KMS-11 (cell line): ENCODE data around the gene SIGLEC12.

Experiments
- H2AFZ ChIP-seq: fragments of 200-600 bp; sonication (generic); 2 replicates; pipeline ENCODE4 v1.6.1; 2016; ENCODE audit warnings: antibody characterized with exemption, mixed run types, low read depth
- H3K27ac ChIP-seq: fragments of 200-600 bp; sonication (generic); 2 replicates; pipeline ENCODE4 v1.6.1; 2016; ENCODE audit warnings: mild to moderate bottlenecking, mixed run types
- H3K27me3 ChIP-seq: fragments of 200-600 bp; sonication (generic); 2 replicates; pipeline ENCODE4 v1.6.1; 2017; ENCODE audit warnings: mild to moderate bottlenecking, low read depth, mixed run types, moderate library complexity; ENCODE audit not compliant: insufficient read depth
- H3K36me3 ChIP-seq: fragments of 200-600 bp; sonication (generic); 2 replicates; pipeline ENCODE4 v1.6.1; 2017; ENCODE audit warnings: mild to moderate bottlenecking, mixed run types; ENCODE audit not compliant: insufficient read depth
- H3K4me1 ChIP-seq: fragments of 200-600 bp; sonication (generic); 2 replicates; pipeline ENCODE4 v1.6.1; 2016; ENCODE audit warnings: mild to moderate bottlenecking, low read depth, mixed run types; ENCODE audit not compliant: poor library complexity, severe bottlenecking
- H3K4me2 ChIP-seq: fragments of 200-600 bp; sonication (generic); 2 replicates; pipeline ENCODE4 v1.7.0; 2016; ENCODE audit warnings: mild to moderate bottlenecking, mixed run types
- H3K4me3 ChIP-seq: fragments of 200-600 bp; sonication (generic); IDR thresholded peaks from 2 replicates; pipeline ENCODE4 v1.6.1; 2017; ENCODE audit warnings: low read depth, low read length, mixed read lengths; ENCODE audit not compliant: insufficient read depth
- H3K79me2 ChIP-seq: fragments of 200-600 bp; sonication (generic); 2 replicates; pipeline ENCODE4 v1.6.1; 2016; ENCODE audit warnings: low read depth, mixed run types; ENCODE audit not compliant: insufficient read depth
- H3K9ac ChIP-seq: fragments of 200-600 bp; sonication (generic); 2 replicates; pipeline ENCODE4 v1.6.1; 2016; ENCODE audit warnings: mild to moderate bottlenecking, mixed run types
- H4K20me1 ChIP-seq: fragments of 200-600 bp; sonication (generic); 2 replicates; pipeline ENCODE4 v1.6.1; 2016; ENCODE audit warnings: mild to moderate bottlenecking, mixed run types; ENCODE audit not compliant: insufficient read depth
- TF ChIP-seq, protein P1 (sequence below): fragments of 200-600 bp; sonication (generic); conservative IDR thresholded peaks from 2 replicates; pipeline ENCODE4 v1.6.1; 2017; ENCODE audit warnings: low read depth, mild to moderate bottlenecking, antibody characterized with exemption, low read length, moderate library complexity, mixed read lengths

Gene SIGLEC12

DNA sequence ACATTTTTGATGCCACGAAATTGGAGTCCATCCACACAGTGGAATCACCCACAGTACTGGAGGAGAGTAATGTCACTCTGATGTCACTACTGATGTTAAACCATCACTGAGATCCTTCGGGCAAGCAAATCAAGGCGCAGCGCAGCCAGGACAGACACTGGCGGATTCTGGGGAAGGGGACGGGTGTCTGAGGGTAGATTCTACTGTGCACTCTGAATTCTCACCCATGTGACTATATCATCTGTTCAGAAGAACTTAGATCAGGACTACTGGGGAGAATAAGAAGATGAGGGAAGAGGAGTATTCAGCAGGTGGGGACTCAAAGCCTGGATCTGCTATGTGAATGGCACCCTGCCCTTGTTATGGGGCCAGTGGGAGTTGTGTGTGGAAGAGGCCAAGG is 42.4 kb upstream of the SIGLEC12 start:
- TF ChIP-seq, protein P1, sequence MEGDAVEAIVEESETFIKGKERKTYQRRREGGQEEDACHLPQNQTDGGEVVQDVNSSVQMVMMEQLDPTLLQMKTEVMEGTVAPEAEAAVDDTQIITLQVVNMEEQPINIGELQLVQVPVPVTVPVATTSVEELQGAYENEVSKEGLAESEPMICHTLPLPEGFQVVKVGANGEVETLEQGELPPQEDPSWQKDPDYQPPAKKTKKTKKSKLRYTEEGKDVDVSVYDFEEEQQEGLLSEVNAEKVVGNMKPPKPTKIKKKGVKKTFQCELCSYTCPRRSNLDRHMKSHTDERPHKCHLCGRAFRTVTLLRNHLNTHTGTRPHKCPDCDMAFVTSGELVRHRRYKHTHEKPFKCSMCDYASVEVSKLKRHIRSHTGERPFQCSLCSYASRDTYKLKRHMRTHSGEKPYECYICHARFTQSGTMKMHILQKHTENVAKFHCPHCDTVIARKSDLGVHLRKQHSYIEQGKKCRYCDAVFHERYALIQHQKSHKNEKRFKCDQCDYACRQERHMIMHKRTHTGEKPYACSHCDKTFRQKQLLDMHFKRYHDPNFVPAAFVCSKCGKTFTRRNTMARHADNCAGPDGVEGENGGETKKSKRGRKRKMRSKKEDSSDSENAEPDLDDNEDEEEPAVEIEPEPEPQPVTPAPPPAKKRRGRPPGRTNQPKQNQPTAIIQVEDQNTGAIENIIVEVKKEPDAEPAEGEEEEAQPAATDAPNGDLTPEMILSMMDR, result no peak
- Histone ChIP-seq H3K4me1 (no peaks in the 10 kb centered on the region), H3K27me3 (no peaks in the 10 kb centered on the region), H3K79me2 (no peaks in the 10 kb centered on the region), H2AFZ (no peak overlapping the region), H3K4me2 (no peak overlapping the region), H3K9ac (no peak overlapping the region), H3K4me3 (no peak overlapping the region), H4K20me1 (no peaks in the 10 kb centered on the region), H3K36me3 (no peaks in the 10 kb centered on the region), H3K27ac (no peak overlapping the region)

DNA sequence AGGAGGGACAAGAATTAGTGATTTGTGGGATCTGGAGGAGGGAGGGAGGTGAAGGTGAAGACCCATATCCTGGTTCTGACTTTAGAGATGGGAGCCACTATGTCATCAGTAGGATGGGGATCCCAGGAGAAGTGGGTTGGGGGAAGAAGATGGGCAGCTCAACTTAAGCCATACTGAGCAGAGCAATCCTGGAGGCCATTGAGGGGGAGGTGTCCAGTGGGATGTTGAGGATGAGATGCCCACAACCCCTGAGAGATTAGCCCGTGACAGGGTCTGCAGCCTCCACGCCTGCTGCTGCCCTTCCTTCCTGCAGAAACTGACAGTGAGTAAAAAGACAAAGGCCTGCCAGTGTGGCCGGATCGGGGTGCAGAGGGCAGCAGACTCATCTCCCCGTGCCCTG is 41.1 kb upstream of the SIGLEC12 start:
- H3K79me2 ChIP-seq, result no peaks in the 10 kb centered on the region
- H3K36me3 ChIP-seq, result no peaks in the 10 kb centered on the region
- no peaks in the 10 kb centered on the region for H3K27me3 ChIP-seq
- TF ChIP-seq, protein P1, result no peak
- H2AFZ ChIP-seq, result no peak overlapping the region
- no peaks in the 10 kb centered on the region for H3K4me1 ChIP-seq
- no peak overlapping the region for H3K9ac ChIP-seq
- no peak overlapping the region for H3K4me2 ChIP-seq
- H3K27ac ChIP-seq, result no peak overlapping the region
- H4K20me1 ChIP-seq, result no peaks in the 10 kb centered on the region
- no peak overlapping the region for H3K4me3 ChIP-seq

DNA sequence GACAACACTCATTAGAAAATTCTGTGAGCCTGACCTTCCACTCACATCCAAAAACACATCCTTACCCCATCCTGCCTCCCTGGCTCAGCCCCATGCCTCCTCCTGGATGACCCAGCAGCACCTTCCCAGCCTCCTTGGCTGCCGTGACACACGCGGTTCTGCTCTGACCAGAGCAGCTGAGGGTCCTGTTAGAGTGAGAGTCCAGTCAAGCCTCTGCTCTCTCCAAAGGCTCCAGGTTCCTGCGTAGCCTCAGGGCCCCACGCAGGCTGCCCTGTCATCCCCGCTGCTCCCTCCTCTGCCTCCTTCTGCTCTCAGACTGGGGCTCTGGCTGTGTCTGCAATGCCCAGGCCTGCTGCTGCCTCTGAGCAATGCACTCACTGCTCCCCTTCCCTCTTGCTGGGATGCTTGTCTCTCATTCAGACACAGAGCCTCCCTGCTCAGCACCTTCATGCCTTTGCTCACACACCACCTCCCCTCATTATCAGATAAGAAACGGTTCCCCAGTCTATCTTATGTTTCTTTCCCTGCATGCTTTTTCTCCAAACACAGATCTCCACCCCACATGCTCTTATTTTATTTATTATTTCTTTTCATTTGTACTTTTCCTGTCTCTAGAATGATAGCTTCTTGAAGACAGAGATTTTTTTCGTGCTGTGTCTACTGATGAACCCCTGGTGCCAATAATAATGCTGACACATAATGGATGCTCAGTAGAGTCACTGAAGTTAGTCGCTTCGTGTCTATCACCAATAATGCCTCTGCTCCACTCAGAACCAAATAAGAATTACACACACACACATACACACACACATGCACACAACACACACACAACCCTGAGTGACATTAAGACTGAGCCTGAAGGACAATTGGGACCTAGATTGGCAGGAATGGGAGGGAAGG is 40.1 kb upstream of the SIGLEC12 start:
- H3K4me3 ChIP-seq, result no peak overlapping the region

DNA sequence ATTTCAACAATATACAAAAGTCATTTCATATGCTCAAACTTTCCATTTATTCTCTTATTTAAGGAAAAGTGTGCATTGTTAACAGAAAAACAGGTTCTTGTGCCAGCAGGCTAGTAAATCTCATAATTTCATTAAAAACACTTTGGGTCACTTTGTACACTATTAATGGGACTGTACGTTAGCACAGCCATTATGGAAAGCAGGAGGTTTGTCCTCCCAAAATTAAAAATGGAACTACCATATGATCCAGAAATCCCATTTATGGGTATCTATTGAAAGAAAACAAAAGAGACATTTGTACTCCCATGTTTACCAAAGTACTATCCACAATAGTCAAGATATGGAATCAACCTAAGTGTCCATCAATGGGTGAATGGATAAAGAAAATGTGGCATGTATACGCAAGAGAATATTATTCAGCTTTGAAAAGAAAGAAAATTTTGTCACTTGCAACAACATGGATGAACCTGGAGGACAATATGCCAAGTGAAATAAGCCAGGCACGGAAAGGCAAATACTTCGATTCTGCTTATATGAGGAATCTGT is 38.3 kb upstream of the SIGLEC12 start:
- Histone ChIP-seq H4K20me1 (no peaks in the 10 kb centered on the region), H3K79me2 (no peaks in the 10 kb centered on the region), H3K4me3 (no peak overlapping the region), H3K36me3 (no peaks in the 10 kb centered on the region), H3K9ac (no peak overlapping the region), H3K27me3 (no peaks in the 10 kb centered on the region), H3K27ac (no peak overlapping the region), H2AFZ (no peak overlapping the region), H3K4me1 (no peaks in the 10 kb centered on the region), H3K4me2 (no peak overlapping the region)
- TF ChIP-seq, protein P1, result no peak

More for the DNA sequence above, 40.1 kb upstream of the SIGLEC12 start:
- no peaks in the 10 kb centered on the region for H3K27me3 ChIP-seq
- H2AFZ ChIP-seq, result no peak overlapping the region
- H3K9ac ChIP-seq, result no peak overlapping the region
- no peaks in the 10 kb centered on the region for H3K79me2 ChIP-seq
- no peak overlapping the region for H3K27ac ChIP-seq
- H4K20me1 ChIP-seq, result no peaks in the 10 kb centered on the region
- TF ChIP-seq, protein P1, result no peak
- no peaks in the 10 kb centered on the region for H3K36me3 ChIP-seq
- H3K4me2 ChIP-seq, result no peak overlapping the region
- H3K4me1 ChIP-seq, result no peaks in the 10 kb centered on the region
